Measurements from ENCODE around the gene DCDC1.
"Not testable (repeated sequence)": the region's sequence is repeated elsewhere in the genome, so short reads cannot be mapped to it uniquely, and the experiment has no call there.

Gene DCDC1

DNA sequence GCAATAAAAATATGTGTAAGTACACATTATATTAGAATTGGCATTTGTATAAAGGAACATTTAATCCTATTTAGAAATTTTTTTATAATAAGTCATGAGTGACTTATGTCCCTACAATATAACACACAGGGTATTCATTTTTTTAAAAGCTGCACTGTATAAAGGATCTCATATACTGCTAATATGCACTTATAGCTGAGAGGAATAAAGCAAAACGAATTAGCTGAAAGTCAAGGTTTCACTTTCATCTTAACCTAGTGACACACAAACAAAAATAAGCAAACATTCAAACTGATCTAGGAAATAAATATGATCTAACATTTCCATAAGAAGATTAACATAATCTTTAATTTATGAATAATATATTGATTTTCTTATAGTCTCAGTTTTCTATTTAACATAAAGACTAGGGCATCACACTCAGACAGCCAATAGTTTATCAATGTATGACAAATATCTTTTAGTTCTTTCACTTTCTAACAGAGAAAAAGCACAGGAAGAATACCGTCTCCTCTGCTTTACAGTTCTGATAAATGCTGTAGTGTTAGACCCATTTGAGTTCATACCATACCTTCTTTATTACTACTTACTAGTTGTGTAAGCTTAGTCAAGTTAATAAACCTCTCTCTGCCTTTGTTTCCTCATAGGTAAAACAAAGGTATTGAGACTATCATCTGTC, 42.9 kb downstream of the DCDC1 start:
- DNase-seq (ENCODE audit: low read depth) = no peak

DNA sequence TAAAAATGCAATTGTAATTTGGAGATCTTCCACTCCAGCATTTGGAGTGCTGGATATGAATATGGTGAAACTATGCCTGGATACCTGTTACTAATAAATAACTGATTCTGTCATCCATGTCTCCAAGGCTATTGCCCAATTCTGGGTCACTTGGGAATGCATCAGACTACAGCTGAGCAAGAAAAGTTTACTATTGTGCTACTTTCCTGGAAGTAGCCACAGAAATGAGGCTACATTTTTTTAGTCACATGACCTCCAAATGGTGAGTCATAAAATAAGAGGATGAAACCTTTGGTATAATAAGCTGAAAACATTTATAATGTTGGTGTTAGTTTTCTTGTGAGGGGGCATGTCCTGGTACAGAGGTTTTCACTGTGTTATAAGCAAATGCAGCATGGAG, 44.4 kb downstream of the DCDC1 start:
- DNase-seq (ENCODE audit: low read depth) = no peak

DNA sequence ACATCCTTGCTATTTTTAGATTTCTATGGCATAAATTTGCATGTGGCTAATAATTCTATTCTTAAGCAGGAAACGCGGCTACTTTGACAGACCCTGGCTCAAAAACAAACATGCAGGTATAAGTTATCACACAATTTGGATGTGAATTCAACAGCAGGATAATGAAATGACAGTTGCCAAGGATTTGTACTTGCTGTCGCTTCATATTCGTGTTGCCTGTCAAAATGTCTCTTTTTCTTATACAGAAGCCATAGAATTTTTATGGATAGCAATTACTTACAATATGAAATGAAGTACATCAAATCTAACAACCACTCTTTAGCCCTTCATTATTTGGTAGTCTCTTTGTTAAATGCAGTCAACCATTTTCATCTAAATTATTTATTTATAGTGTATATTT, 46.4 kb downstream of the DCDC1 start:
- DNase-seq (ENCODE audit: low read depth) = no peak

DNA sequence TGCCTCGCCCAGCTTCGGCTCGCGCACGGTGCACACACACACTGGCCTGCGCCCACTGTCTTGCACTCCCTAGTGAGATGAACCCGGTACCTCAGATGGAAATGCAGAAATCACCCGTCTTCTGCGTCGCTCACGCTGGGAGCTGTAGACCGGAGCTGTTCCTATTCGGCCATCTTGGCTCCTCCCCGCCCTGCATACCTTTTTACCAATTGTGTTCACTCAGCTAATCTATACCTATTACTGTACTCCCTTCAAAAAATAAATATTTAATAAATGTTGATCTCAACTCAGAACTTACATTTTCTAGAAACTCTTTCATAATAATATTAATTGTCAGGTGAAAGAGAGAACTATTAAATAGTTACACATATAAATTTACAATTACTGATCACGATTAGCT, 48.0 kb downstream of the DCDC1 start:
- DNase-seq (ENCODE audit: low read depth) = not testable (repeated sequence)

- no peak for DNase-seq (ENCODE audit: low read depth)
These were observed 65.8 kb downstream of the DCDC1 start for GRCh38 chr11:31303644-31304180.

- DNase-seq (ENCODE audit: low read depth) = no peak
These were observed 67.7 kb downstream of the DCDC1 start for GRCh38 chr11:31301549-31302510.

GRCh38 chr11:31295308-31295707, 74.2 kb downstream of the DCDC1 start:
- no peak for DNase-seq (ENCODE audit: low read depth)

DNA sequence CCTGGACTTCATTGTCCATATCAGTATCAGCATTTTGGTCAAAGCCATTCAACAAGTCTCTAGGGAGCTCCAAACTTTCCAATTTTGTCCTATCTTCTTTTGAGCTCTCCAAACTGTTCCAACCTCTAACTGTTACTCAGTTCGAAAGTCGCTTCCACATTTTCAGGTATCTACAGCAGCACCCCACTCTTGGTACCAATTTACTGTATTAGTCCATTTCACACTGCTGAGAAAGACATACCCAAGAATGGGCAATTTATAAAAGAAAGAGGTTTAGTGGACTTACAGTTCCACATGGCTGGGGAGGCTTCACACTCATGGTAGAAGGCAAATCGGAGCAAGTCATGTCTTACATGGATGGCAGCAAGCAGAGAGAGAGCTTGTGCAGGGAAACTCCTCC, 96.0 kb downstream of the DCDC1 start:
- not testable (repeated sequence) for DNase-seq (ENCODE audit: low read depth)

- DNase-seq (ENCODE audit: low read depth) = no peak
These were observed 101.8 kb downstream of the DCDC1 start for GRCh38 chr11:31267720-31268119.

DNA sequence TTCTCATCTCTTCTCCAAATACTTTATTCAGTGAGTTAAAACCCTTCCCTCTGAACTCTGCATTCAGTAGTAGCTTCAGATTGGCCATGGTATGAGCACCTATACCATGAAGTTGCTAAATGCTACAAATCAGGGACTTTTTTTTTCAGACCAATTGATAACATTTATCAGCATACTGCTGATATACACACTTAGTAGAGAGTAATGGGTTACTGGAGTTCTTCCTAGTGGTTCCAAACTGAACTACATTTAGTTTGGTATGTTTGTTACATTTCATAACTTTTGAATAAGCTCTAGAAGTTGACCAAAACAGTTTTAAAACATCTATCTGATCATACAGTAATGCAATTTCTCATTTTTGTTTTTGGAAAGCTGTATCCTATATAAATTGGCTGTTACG, 104.7 kb downstream of the DCDC1 start:
- DNase-seq (ENCODE audit: low read depth) = no peak

DNA sequence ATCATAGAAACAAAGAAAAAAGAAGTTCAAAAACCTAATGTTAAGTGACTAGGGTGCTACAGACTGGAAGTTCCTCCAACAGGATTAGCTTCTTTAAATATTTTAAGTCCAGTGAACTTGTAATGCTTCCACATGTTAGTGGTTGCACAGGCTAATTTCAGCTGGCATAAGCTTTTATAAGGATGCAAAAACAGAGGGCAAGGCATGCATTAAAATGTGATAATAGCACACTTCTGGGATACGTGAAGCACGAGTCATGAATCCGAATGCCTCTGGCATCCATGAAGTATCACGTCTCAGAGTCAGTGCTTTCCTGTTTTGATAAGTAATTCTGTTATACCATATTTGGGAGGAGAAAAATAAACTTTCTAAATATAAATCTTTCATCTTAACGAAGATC, 106.8 kb downstream of the DCDC1 start:
- DNase-seq (ENCODE audit: low read depth) = no peak

- no peak for DNase-seq (ENCODE audit: low read depth)
These were observed 109.7 kb downstream of the DCDC1 start for GRCh38 chr11:31259797-31260196.

DNA sequence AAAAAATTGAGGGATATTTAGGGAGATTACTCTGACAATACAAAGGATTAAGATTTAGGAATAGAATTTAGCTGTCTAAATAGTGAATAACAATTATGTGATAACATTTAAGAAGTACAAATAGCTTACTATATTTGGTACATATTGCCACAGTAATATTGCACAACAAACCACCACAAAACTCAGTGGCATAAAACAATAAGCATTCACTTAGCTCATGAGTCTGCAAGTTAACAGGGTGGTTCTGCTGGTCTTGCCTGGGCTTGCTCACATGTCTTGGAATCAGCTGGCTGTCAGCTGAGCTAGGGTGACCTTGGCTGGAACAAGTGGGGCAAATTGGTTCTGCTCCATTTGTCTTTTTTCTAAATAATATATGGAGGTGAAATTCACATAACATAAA, 115.1 kb downstream of the DCDC1 start:
- no peak for DNase-seq (ENCODE audit: low read depth)

GRCh38 chr11:31248768-31249167, 120.8 kb downstream of the DCDC1 start:
- DNase-seq (ENCODE audit: low read depth) = no peak

- no peak for DNase-seq (ENCODE audit: low read depth)
These were observed 122.2 kb downstream of the DCDC1 start for GRCh38 chr11:31247321-31247720.

DNA sequence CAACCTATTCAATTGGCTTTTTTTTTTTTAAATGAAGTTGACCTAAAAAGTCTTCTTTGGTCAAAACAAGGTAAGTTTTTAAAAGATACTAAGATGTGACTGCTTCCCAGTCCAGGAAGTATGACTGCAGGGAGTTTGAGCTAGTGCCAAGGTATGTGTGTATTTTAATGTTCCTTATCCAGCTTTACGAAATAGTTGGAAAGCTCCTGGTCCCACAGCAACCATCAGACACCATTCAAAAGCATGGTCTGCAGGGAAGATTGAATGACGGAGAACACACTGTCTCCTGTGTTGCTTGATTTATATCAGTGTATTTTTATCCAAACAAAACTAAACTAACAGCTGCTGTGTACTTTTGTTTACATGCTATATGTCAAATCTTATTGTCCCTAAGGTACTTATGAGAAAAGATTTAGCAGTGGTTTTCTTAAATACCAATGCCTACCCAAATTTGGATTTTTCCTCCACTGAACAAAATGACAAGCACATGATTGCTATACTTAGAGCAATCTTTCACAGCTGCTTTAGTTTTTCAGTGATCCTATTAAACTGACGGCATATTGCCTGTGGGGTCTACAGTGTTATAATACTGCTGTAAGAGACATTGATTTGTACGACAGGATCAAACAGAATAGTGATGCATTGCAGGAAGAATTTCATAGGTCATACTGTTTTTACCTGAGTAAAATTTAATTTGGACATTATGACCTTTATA, 122.9 kb downstream of the DCDC1 start:
- DNase-seq (ENCODE audit: low read depth) = no peak

DNA sequence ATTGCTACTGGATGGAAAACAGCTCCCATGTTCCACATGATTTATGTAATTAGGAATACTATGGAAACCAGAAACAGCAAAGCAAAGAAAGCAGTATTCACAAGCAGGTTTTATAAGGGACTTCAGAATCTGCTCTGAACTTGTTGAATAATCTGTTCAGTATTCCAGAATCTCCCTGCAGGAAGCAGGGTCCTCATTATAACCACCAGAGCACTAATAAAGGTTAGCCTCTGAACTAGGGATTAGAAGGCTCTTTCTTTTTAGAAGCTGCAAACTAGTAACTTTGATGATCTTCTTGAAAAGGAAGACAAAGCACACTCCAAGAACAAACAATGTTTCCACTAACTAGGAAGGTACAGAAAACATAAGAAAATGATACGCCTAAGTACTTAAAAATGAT, 125.8 kb downstream of the DCDC1 start:
- DNase-seq (ENCODE audit: low read depth) = no peak

- DNase-seq (ENCODE audit: low read depth) = no peak
These were observed 129.1 kb downstream of the DCDC1 start for GRCh38 chr11:31240340-31240904.

GRCh38 chr11:31237819-31238760, 131.4 kb downstream of the DCDC1 start:
- DNase-seq (ENCODE audit: low read depth) = no peak

GRCh38 chr11:31236143-31236542, 133.4 kb downstream of the DCDC1 start:
- DNase-seq (ENCODE audit: low read depth) = no peak

DNA sequence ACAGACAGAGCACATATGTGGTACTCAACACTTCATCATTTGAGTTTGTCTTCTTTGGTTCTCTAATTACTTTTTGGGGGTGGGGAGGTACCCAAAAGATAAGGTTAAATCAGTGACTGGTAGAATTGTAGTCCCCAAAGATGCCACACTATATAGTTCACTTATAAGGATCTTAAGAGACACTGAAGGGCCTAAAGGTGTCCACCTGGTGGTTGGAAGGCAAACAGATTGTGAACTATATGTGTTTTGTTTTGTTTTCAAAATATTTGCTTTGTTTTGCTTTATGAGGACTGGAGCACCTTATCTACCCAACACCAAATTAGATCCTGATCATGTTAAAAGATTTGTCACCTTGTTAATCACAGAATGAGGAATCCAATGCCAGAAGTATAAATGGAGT, 136.1 kb downstream of the DCDC1 start:
- no peak for DNase-seq (ENCODE audit: low read depth)
